ENCODE results near the gene CASZ1.

Gene CASZ1

DNA sequence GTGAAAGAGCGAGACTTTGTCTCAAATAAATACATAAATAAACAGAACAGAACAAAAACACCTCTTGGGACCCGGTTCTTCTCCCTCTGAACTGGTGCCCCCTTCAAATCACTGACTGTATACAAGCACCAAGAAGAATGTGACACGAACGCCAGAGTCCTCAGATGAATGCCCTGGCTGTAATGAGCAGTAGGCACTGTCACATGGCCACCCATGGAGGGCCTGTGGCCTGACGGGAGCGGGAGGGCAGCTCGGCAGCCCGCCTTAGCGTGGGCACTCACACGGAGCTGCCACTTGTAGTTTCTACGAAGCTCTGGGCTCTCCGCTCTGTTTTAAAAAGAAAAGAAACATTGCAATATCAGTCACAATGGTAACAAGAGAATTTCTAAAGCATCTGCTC is 175.7 kb downstream of the CASZ1 start:
- no peak for TF ChIP-seq REST (IDR thresholded peaks at IDR 0.05; ENCODE audit: low read depth)
- no peak for TF ChIP-seq CREB1 (IDR thresholded peaks at IDR 0.05; ENCODE audit: low read depth)
- no peak for TF ChIP-seq ZBTB7A (IDR thresholded peaks at IDR 0.05; ENCODE audit: low read depth)
- no peak for TF ChIP-seq MAX (IDR thresholded peaks at IDR 0.05)
- TF ChIP-seq EGR1 (IDR thresholded peaks at IDR 0.05), result no peak
- TF ChIP-seq, protein P1, sequence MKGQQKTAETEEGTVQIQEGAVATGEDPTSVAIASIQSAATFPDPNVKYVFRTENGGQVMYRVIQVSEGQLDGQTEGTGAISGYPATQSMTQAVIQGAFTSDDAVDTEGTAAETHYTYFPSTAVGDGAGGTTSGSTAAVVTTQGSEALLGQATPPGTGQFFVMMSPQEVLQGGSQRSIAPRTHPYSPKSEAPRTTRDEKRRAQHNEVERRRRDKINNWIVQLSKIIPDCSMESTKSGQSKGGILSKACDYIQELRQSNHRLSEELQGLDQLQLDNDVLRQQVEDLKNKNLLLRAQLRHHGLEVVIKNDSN (IDR thresholded peaks at IDR 0.05), result no peak
- no peak for TF ChIP-seq TEAD4 (IDR thresholded peaks at IDR 0.05)
- no peak for TF ChIP-seq TCF12 (IDR thresholded peaks at IDR 0.05; ENCODE audit: low read depth)
- no peak for TF ChIP-seq EP300 (IDR thresholded peaks at IDR 0.05; ENCODE audit: borderline replicate concordance)
- no peak for TF ChIP-seq TAF1 (IDR thresholded peaks at IDR 0.05; ENCODE audit: low read depth)
- no peak for TF ChIP-seq FOXM1 (IDR thresholded peaks at IDR 0.05; ENCODE audit: borderline replicate concordance, low read depth)
- no peak for TF ChIP-seq CEBPB (IDR thresholded peaks at IDR 0.05)
- no peak for TF ChIP-seq NFIC (IDR thresholded peaks at IDR 0.05)
- TF ChIP-seq RAD21 (IDR thresholded peaks at IDR 0.05; ENCODE audit: low read depth), result no peak
- TF ChIP-seq YY1 (IDR thresholded peaks at IDR 0.05; ENCODE audit: low read depth), result no peak

DNA sequence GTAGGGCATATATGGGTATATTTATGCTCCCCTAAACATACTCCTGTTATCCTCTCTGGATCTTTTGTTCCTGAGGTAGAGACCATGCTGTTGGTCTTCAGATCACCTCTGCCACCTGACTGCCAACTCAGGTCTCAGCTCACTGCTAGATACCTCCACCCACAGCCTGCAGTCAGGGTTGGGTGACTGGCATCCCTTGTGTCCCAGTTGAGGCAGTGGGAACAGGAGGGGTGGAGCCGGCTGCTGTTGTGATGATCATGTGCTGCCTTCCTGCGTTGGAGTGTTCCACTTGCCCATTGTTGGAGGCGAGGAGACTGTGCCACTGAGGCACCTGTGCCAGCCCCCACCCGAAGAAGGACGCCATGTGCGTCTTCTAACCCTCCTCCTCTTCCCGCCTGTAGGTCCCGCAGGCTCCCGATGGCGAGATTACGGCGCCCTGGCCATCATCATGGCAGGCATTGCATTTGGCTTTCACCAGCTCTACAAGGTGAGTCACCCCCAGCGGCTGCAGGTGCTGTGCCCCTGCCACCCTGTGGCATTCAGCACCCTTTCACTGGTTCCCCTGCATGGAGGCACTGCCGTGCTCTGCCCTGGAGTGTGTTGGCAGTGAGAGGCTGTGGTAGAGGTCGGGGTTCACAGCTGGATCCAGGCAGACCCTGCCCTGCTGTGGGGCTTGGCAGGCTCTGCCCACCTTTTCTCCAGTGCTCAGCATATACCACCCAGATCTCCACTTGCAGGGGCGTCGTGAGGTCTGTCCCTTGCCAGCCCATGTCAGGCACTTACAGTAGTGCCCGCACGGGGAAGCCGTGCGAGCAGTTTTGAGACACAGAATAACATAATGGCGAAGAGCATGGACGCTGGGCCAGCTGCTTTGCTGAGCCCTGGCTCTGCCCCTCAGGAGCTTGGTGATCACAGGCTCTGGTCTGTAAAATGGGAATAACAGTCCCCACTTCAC is 178.2 kb downstream of the CASZ1 start:
- TF ChIP-seq EP300 (IDR thresholded peaks at IDR 0.05; ENCODE audit: borderline replicate concordance), result no peak
- no peak for TF ChIP-seq FOXM1 (IDR thresholded peaks at IDR 0.05; ENCODE audit: borderline replicate concordance, low read depth)
- no peak for TF ChIP-seq CREB1 (IDR thresholded peaks at IDR 0.05; ENCODE audit: low read depth)
- TF ChIP-seq EGR1 (IDR thresholded peaks at IDR 0.05), result no peak
- no peak for TF ChIP-seq MAX (IDR thresholded peaks at IDR 0.05)
- TF ChIP-seq CEBPB (IDR thresholded peaks at IDR 0.05), result no peak

DNA sequence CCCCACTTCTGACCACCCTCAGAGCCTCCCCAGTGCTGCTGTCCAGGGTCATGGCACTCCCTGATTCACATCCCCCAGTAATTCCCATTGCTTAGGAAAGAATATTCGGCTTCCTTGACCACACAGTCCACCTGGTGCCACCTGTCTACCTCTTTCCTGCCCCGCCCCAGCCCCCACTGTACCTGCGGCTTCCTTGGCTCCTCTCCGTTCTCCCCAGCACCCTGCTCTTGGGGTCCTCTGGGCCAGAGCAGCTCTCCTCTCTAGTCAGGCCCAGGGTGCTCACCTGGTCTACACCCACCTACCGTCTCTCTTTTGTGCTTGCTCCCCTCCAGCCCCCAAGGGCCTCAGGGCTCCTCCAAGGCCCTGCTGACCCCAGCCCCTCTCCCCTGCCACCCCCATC is 179.1 kb downstream of the CASZ1 start:
- TF ChIP-seq MAX (IDR thresholded peaks at IDR 0.05) (no peak), EGR1 (IDR thresholded peaks at IDR 0.05) (no peak), NFIC (IDR thresholded peaks at IDR 0.05) (no peak), TAF1 (IDR thresholded peaks at IDR 0.05; ENCODE audit: low read depth) (no peak), REST (IDR thresholded peaks at IDR 0.05; ENCODE audit: low read depth) (no peak), FOXM1 (IDR thresholded peaks at IDR 0.05; ENCODE audit: borderline replicate concordance, low read depth) (no peak), CREB1 (IDR thresholded peaks at IDR 0.05; ENCODE audit: low read depth) (no peak)

GRCh38 chr1:10616696-10617095 is 179.8 kb downstream of the CASZ1 start:
- TF ChIP-seq YY1 (IDR thresholded peaks at IDR 0.05; ENCODE audit: low read depth) (no peak), RAD21 (IDR thresholded peaks at IDR 0.05; ENCODE audit: low read depth) (no peak), CREB1 (IDR thresholded peaks at IDR 0.05; ENCODE audit: low read depth) (no peak), TEAD4 (IDR thresholded peaks at IDR 0.05) (no peak), MAX (IDR thresholded peaks at IDR 0.05) (no peak), EGR1 (IDR thresholded peaks at IDR 0.05) (no peak), ZBTB7A (IDR thresholded peaks at IDR 0.05; ENCODE audit: low read depth) (no peak), EP300 (IDR thresholded peaks at IDR 0.05; ENCODE audit: borderline replicate concordance) (no peak)
- TF ChIP-seq, protein P1 (IDR thresholded peaks at IDR 0.05), result no peak

- TF ChIP-seq NFIC (IDR thresholded peaks at IDR 0.05) (no peak), ZBTB7A (IDR thresholded peaks at IDR 0.05; ENCODE audit: low read depth) (no peak)
These were observed 180.3 kb downstream of the CASZ1 start for GRCh38 chr1:10615932-10616671.

Measured in Ishikawa (cell line).